GM12878 (cell line): Measurements from ENCODE around the gene AMER2. TPM values are rescaled to one million over a fixed set of nuclear protein-coding genes. Genes with fewer than 3 reads are reported as not detected.

Experiments
- ATAC-seq: fragments of 200-7000 bp; cut with Tn5 transposase; 3 replicates; pipeline ENCODE4 v1.9.1; 2020; ENCODE audit warnings: mild to moderate bottlenecking, moderate library complexity
- BruUV-seq: library from RNA; stranded (reverse); fragments of 400-500 nt; replicated peaks from 2 replicates; lab custom pipeline; 2021; lab: Mats Ljungman, UMichigan
- CTCF ChIA-PET: fragments of 300-600 bp; sonication (Branson Sonifier 250); formaldehyde crosslinking; extraction: SDS; loops from one replicate; lab custom pipeline; 2021; ENCODE audit warnings: inconsistent platforms; lab: Yijun Ruan, JAX
- POLR2A ChIA-PET: fragments of 350-600 bp; formaldehyde crosslinking; extraction: SDS; loops from one replicate; lab custom pipeline; 2021; ENCODE audit warnings: inconsistent platforms; lab: Charles Lee
- RAD21 ChIA-PET: fragments of 300-600 bp; sonication (Branson Sonifier 250); formaldehyde crosslinking; loops from one replicate; lab custom pipeline; 2023; ENCODE audit warnings: antibody characterized with exemption; ENCODE audit not compliant: unreplicated experiment; lab: Charles Lee
- SMC1A ChIA-PET: fragments of 300-600 bp; sonication (Branson Sonifier 250); formaldehyde crosslinking; loops from one replicate; lab custom pipeline; 2023; ENCODE audit not compliant: unreplicated experiment, uncharacterized antibody; lab: Charles Lee
- DNase-seq: peaks from one replicate; pipeline ENCODE4 v3.0.0-alpha.2; 2011; ENCODE audit warnings: low read depth, low spot score
- FAIRE-seq: peaks from 3 replicates; lab custom pipeline; 2011; peaks lifted over from hg19 to GRCh38; lab: Jason Lieb, UNC
- H2AFZ ChIP-seq: 2 replicates; pipeline ENCODE4 v1.6.0; 2011; ENCODE audit warnings: low read depth, low read length, control low read depth; ENCODE audit not compliant: control insufficient read depth
- H3K27ac ChIP-seq: 2 replicates; pipeline ENCODE4 v1.5.1; 2011; ENCODE audit warnings: control low read depth; ENCODE audit not compliant: control insufficient read depth, insufficient read depth
- H3K27me3 ChIP-seq, 2 experiments: replicated peaks in 1 of 2; 2 replicates each; pipeline versions ENCODE4 v1.6.0 to v1.6.1; 2011; ENCODE audit warnings: low read length in 1 of 2; ENCODE audit not compliant: control insufficient read depth in 2 of 2, insufficient read depth in 2 of 2
- H3K36me3 ChIP-seq, 2 experiments: 2 replicates each; pipeline ENCODE4 v1.5.1; 2011; ENCODE audit warnings: low read length in 1 of 2; ENCODE audit not compliant: control insufficient read depth in 2 of 2, insufficient read depth in 2 of 2
- H3K4me1 ChIP-seq: 2 replicates; pipeline ENCODE4 v1.6.1; 2011; ENCODE audit warnings: mild to moderate bottlenecking, low read length, moderate library complexity, mixed read lengths; ENCODE audit not compliant: control insufficient read depth, insufficient read depth
- H3K4me2 ChIP-seq: 2 replicates; pipeline ENCODE4 v1.6.0; 2011; ENCODE audit warnings: control low read depth; ENCODE audit not compliant: control insufficient read depth, insufficient read depth
- H3K4me3 ChIP-seq: fragments of 200-600 bp; sonication (generic); 2 replicates; pipeline ENCODE4 v1.5.1; 2016
- H3K79me2 ChIP-seq: 2 replicates; pipeline ENCODE4 v1.6.0; 2011; ENCODE audit warnings: low read length; ENCODE audit not compliant: control insufficient read depth, insufficient read depth
- H3K9ac ChIP-seq: 2 replicates; pipeline ENCODE4 v1.8.0; 2011; ENCODE audit warnings: low read length, control low read depth, mixed read lengths; ENCODE audit not compliant: control insufficient read depth, insufficient read depth
- H3K9me3 ChIP-seq: replicated peaks from 3 replicates; pipeline ENCODE4 v1.5.1; 2011; ENCODE audit warnings: mild to moderate bottlenecking, low read length; ENCODE audit not compliant: control insufficient read depth, insufficient read depth
- H4K20me1 ChIP-seq: 2 replicates; pipeline ENCODE4 v1.6.0; 2011; ENCODE audit not compliant: control insufficient read depth, insufficient read depth
- ATF3 ChIP-seq: IDR thresholded peaks from 2 replicates; pipeline ENCODE4 v1.6.1; 2011; ENCODE audit warnings: low read depth, mild to moderate bottlenecking, low read length, moderate library complexity, borderline replicate concordance; ENCODE audit errors: extremely low read depth
- CHD2 ChIP-seq: IDR thresholded peaks from 2 replicates; pipeline ENCODE4 v1.6.1; 2011; ENCODE audit warnings: low read depth, low read length, improper control_type of control experiment, borderline replicate concordance
- E4F1 ChIP-seq: fragments of 450-650 bp; IDR thresholded peaks from 2 replicates; pipeline ENCODE4 v1.6.1; 2018; ENCODE audit warnings: borderline replicate concordance, mild to moderate bottlenecking; ENCODE audit not compliant: partially characterized antibody
- EGR1 ChIP-seq, 2 experiments: IDR thresholded peaks; 1 replicate in 1 of 2; 2 replicates in 1 of 2; pipeline ENCODE4 v1.6.1; 2011 to 2012; ENCODE audit warnings: low read depth in 2 of 2, low read length in 2 of 2, borderline replicate concordance in 1 of 2, mild to moderate bottlenecking in 1 of 2, moderate library complexity in 1 of 2
- HCFC1 ChIP-seq: fragments of 150-350 bp; IDR thresholded peaks from 2 replicates; pipeline ENCODE4 v1.6.1; 2014; ENCODE audit warnings: low read length
- JUND ChIP-seq: IDR thresholded peaks from 2 replicates; pipeline ENCODE4 v1.6.1; 2012; ENCODE audit warnings: low read depth, mild to moderate bottlenecking, low read length, improper control_type of control experiment, moderate library complexity
- NFYA ChIP-seq: IDR thresholded peaks from 2 replicates; pipeline ENCODE4 v1.6.1; 2011; ENCODE audit warnings: low read depth, mild to moderate bottlenecking, low read length, improper control_type of control experiment, borderline replicate concordance
- SREBF2 ChIP-seq: IDR thresholded peaks from 2 replicates; pipeline ENCODE4 v1.6.1; 2012; ENCODE audit warnings: mild to moderate bottlenecking, low read length
- ZNF217 ChIP-seq: fragments of 450-650 bp; IDR thresholded peaks from 2 replicates; pipeline ENCODE4 v1.6.1; 2017; ENCODE audit warnings: antibody characterized with exemption, mild to moderate bottlenecking
- WGBS: methylation state at CpG from one replicate; pipeline ENCODE4 v1.1.6; 2016; ENCODE audit warnings: low lambda C conversion rate; ENCODE audit not compliant: insufficient replicate concordance, insufficient coverage; ENCODE audit errors: missing lambda C conversion rate; 5-methylcytosine and 5-hydroxymethylcytosine counted together
- in situ Hi-C: fragments of 300-500 bp; cut with MboI; formaldehyde crosslinking; loops from 9 replicates; pipeline ENCODE4 v1.14.3; 2018; ENCODE audit warnings: mixed read lengths
- intact Hi-C: fragments of 100-400 bp; cut with micrococcal nuclease; formaldehyde crosslinking; loops from one replicate; pipeline ENCODE4 v1.14.2; 2022; ENCODE audit not compliant: unreplicated experiment
- polyA plus RNA-seq, 11 experiments: library from polyadenylated mRNA; depleted of rRNA in 4 of 11; unstranded in 6 of 11; stranded (reverse) in 5 of 11; fragments of >200 nt; fragmentation: Nextera tagmentation in 4 of 11; fragmentation: Illumina TruSeq in 1 of 11; extraction: Ambion mirVana in 4 of 11; extraction: Trizol in 1 of 11; gene quantifications; 1 replicate in 1 of 11; 2 replicates in 10 of 11; pipeline versions ENCODE4 v1.2.1 to v1.2.3, GENCODE V29; 2011 to 2016; ENCODE audit warnings: inconsistent platforms in 2 of 11, missing spikeins in 2 of 11, low read depth in 1 of 11
- total RNA-seq, 4 experiments: library from RNA; depleted of rRNA in 3 of 4; stranded (reverse); fragments of >200 nt in 3 of 4; fragmentation: Illumina TruSeq in 1 of 4; extraction: Trizol in 1 of 4; gene quantifications; 2 replicates each; pipeline versions ENCODE4 v1.2.1 to v1.2.3, GENCODE V29; 2013 to 2021

AMER2 gene
- total and polyA plus RNA-seq, 10 of the 15 experiments (the other 5 are each of a cell fraction or from before 2014, with no cell fraction given) = 0.01 to 0.34 (median 0.21) TPM

- TF ChIP-seq ATF3 = no peak
- TF ChIP-seq CHD2 = no peak
- no peak for TF ChIP-seq NFYA
- no peak for TF ChIP-seq SREBF2
- no peak for TF ChIP-seq EGR1 (IDR thresholded peaks at IDR 0.05; ENCODE audit: borderline replicate concordance in 1 of 2, low read depth in 2 of 2, low read length in 2 of 2)
- no peak for TF ChIP-seq HCFC1
- no peak for TF ChIP-seq ZNF217
- no peak for TF ChIP-seq JUND
- no peak for TF ChIP-seq E4F1
- TF ChIP-seq, all 136 proteins: peak for 0
- RAD21 ChIA-PET = no interaction called here
- BruUV-seq = no TSS peak
Measured at GRCh38 chr13:25207291-25207810, 35.3 kb upstream of the AMER2 start.

More at GRCh38 chr13:25207291-25207810, 35.3 kb upstream of the AMER2 start:
- Histone ChIP-seq H3K4me2 (no peak overlapping the region), H3K27ac (no peak overlapping the region), H3K4me1 (no peaks in the 10 kb centered on the region), H3K36me3 (no peaks in the 10 kb centered on the region), H3K9me3 (no peaks in the 10 kb centered on the region), H2AFZ (no peak overlapping the region), H3K27me3 (no peaks in the 10 kb centered on the region), H3K79me2 (no peaks in the 10 kb centered on the region), H3K9ac (no peak overlapping the region), H3K4me3 (no peak overlapping the region), H4K20me1 (no peaks in the 10 kb centered on the region)
- ATAC-seq (no peak), DNase-seq (no peak), FAIRE-seq (no peak)
- CTCF ChIA-PET = interaction anchor here (1.5 kb wide), 1 partner anchor 25 kb away, joined by 3 read pairs; no protein-coding TSS in a partner anchor
- WGBS = 44% methylated on average over 8 of the region's 8 CpGs
- in situ Hi-C loops = no loop called here
- POLR2A ChIA-PET = no interaction called here
- intact Hi-C loops = loop anchor here (10.0 kb wide), 1 partner anchor 63 kb away; no protein-coding TSS in a partner anchor
- SMC1A ChIA-PET = interaction anchor here (1.8 kb wide), 1 partner anchor 11 kb away, joined by 6 read pairs; no protein-coding TSS in a partner anchor
